H1 (cell line): ENCODE data around the gene ART5. TPM values are rescaled to one million over a fixed set of nuclear protein-coding genes. Genes with fewer than 3 reads are reported as not detected.
"Not testable (repeated sequence)": the region's sequence is repeated elsewhere in the genome, so short reads cannot be mapped to it uniquely, and the experiment has no call there.

ENCODE experiments used
- CTCF ChIA-PET: fragments of 300-600 bp; sonication (Branson Sonifier 250); formaldehyde crosslinking; loops from one replicate; lab custom pipeline; 2021; ENCODE audit not compliant: partially characterized antibody; lab: Charles Lee
- POLR2A ChIA-PET: fragments of 300-600 bp; sonication (Branson Sonifier 250); formaldehyde crosslinking; loops from one replicate; lab custom pipeline; 2021; ENCODE audit warnings: inconsistent platforms; ENCODE audit not compliant: partially characterized antibody; lab: Charles Lee
- DNase-seq, 2 experiments: peaks; one replicate each; pipeline versions ENCODE4 v3.0.0 to v3.0.0-alpha.2; 2010 to 2022; ENCODE audit warnings: low spot score in 2 of 2, low read depth in 1 of 2, mixed read lengths in 1 of 2
- FAIRE-seq: peaks from 2 replicates; lab custom pipeline; 2011; peaks lifted over from hg19 to GRCh38; lab: Jason Lieb, UNC
- H2AFZ ChIP-seq: 2 replicates; pipeline ENCODE4 v1.8.1; 2012; ENCODE audit warnings: low read length, inconsistent platforms
- H2AK5ac ChIP-seq: 2 replicates; pipeline ENCODE4 v1.6.1; 2013; ENCODE audit warnings: low read depth, low read length
- H2BK120ac ChIP-seq: replicated peaks from 2 replicates; pipeline ENCODE3; 2013; ENCODE audit warnings: low read depth, low read length, inconsistent platforms
- H2BK12ac ChIP-seq: 2 replicates; pipeline ENCODE4 v1.6.1; 2013; ENCODE audit warnings: low read depth, low read length
- H2BK15ac ChIP-seq: 2 replicates; pipeline ENCODE4 v1.6.1; 2013; ENCODE audit warnings: low read length
- H2BK20ac ChIP-seq: 2 replicates; pipeline ENCODE4 v1.6.1; 2013; ENCODE audit warnings: low read length
- H2BK5ac ChIP-seq: 2 replicates; pipeline ENCODE4 v1.6.1; 2013; ENCODE audit warnings: low read depth, low read length
- H3K14ac ChIP-seq: 2 replicates; pipeline ENCODE4 v1.6.1; 2013; ENCODE audit warnings: inconsistent platforms; ENCODE audit not compliant: insufficient read length
- H3K18ac ChIP-seq: 2 replicates; pipeline ENCODE4 v1.6.1; 2013; ENCODE audit warnings: low read length; ENCODE audit errors: extremely low read depth
- H3K23ac ChIP-seq: 2 replicates; pipeline ENCODE4 v1.6.1; 2013; ENCODE audit warnings: inconsistent platforms; ENCODE audit not compliant: insufficient read length
- H3K23me2 ChIP-seq: 2 replicates; pipeline ENCODE4 v1.6.1; 2013; ENCODE audit warnings: low read depth, low read length
- H3K27ac ChIP-seq: 2 replicates; pipeline ENCODE4 v1.6.1; 2011; ENCODE audit warnings: low read depth, low read length, inconsistent platforms
- H3K27me3 ChIP-seq, 4 experiments: replicated peaks in 1 of 4; 1 replicate in 1 of 4; 2 replicates in 3 of 4; pipeline versions ENCODE4 v1.6.1 to v1.8.1; 2011 to 2013; ENCODE audit warnings: low read length in 3 of 4, mild to moderate bottlenecking in 3 of 4, inconsistent platforms in 2 of 4, mixed read lengths in 2 of 4, moderate library complexity in 1 of 4; ENCODE audit not compliant: control insufficient read depth in 3 of 4, insufficient read depth in 3 of 4; ENCODE audit errors: extremely low read depth in 1 of 4
- H3K36me3 ChIP-seq, 4 experiments: 2 replicates each; pipeline versions ENCODE4 v1.6.1 to v1.8.1; 2011 to 2013; ENCODE audit warnings: mild to moderate bottlenecking in 4 of 4, low read length in 3 of 4, moderate library complexity in 2 of 4, control low read depth in 1 of 4, inconsistent platforms in 1 of 4; ENCODE audit not compliant: insufficient read depth in 4 of 4, control insufficient read depth in 2 of 4
- H3K4ac ChIP-seq: replicated peaks from 2 replicates; pipeline ENCODE3; 2013; ENCODE audit warnings: low read length, low read depth, mixed read lengths, inconsistent platforms; ENCODE audit not compliant: insufficient read length
- H3K4me1 ChIP-seq, 4 experiments: replicated peaks in 1 of 4; 1 replicate in 1 of 4; 2 replicates in 3 of 4; pipeline versions ENCODE4 v1.6.1 to v1.8.1; 2011 to 2013; ENCODE audit warnings: low read length in 3 of 4, inconsistent platforms in 2 of 4, mixed read lengths in 1 of 4; ENCODE audit not compliant: insufficient read depth in 4 of 4, control insufficient read depth in 3 of 4
- H3K4me2 ChIP-seq, 2 experiments: 2 replicates each; pipeline versions ENCODE4 v1.6.1 to v1.8.1; 2011 to 2013; ENCODE audit warnings: low read depth in 2 of 2, low read length in 2 of 2, control low read depth in 1 of 2, inconsistent platforms in 1 of 2, mild to moderate bottlenecking in 1 of 2; ENCODE audit not compliant: insufficient read depth in 1 of 2
- H3K4me3 ChIP-seq, 4 experiments: fragments of 200-600, 300-600 bp in 1 of 4; sonication (generic), shearing (Covaris generic), sonication (Bioruptor Twin) in 1 of 4; 2 replicates each; pipeline versions ENCODE4 v1.5.1 to v1.8.1; 2011 to 2016; ENCODE audit warnings: low read length in 4 of 4, low read depth in 3 of 4, control low read depth in 2 of 4, inconsistent platforms in 2 of 4, mild to moderate bottlenecking in 2 of 4, mixed read lengths in 1 of 4, moderate library complexity in 1 of 4; ENCODE audit not compliant: insufficient read depth in 2 of 4; ENCODE audit errors: extremely low read depth in 1 of 4
- H3K56ac ChIP-seq: replicated peaks from 2 replicates; pipeline ENCODE3; 2013; ENCODE audit warnings: low read depth, mild to moderate bottlenecking, mixed read lengths, low read length, inconsistent platforms; ENCODE audit not compliant: insufficient read length
- H3K79me1 ChIP-seq: 2 replicates; pipeline ENCODE4 v1.6.1; 2013; ENCODE audit warnings: low read depth, low read length, control low read depth
- H3K79me2 ChIP-seq, 2 experiments: 2 replicates each; pipeline versions ENCODE4 v1.6.1 to v1.8.1; 2012 to 2013; ENCODE audit warnings: low read length in 2 of 2, mild to moderate bottlenecking in 2 of 2, inconsistent platforms in 1 of 2; ENCODE audit not compliant: insufficient read depth in 2 of 2, control insufficient read depth in 1 of 2
- H3K9ac ChIP-seq, 4 experiments: replicated peaks in 1 of 4; 1 replicate in 1 of 4; 2 replicates in 3 of 4; pipeline versions ENCODE4 v1.6.1 to v1.8.1; 2011 to 2013; ENCODE audit warnings: low read depth in 3 of 4, low read length in 3 of 4, control low read depth in 2 of 4, mild to moderate bottlenecking in 2 of 4, moderate library complexity in 2 of 4, inconsistent platforms in 1 of 4; ENCODE audit errors: extremely low read depth in 1 of 4
- H3K9me3 ChIP-seq, 2 experiments: 2 replicates each; pipeline versions ENCODE4 v1.6.1 to v1.8.1; 2012 to 2013; ENCODE audit warnings: mild to moderate bottlenecking in 2 of 2, moderate library complexity in 2 of 2, control low read depth in 1 of 2, inconsistent platforms in 1 of 2, low read depth in 1 of 2, low read length in 1 of 2, mixed read lengths in 1 of 2; ENCODE audit not compliant: insufficient read depth in 2 of 2
- H4K20me1 ChIP-seq, 2 experiments: replicated peaks in 1 of 2; 2 replicates each; pipeline versions ENCODE3 to v1.8.1; 2011 to 2013; ENCODE audit warnings: inconsistent platforms in 2 of 2, low read length in 2 of 2, mild to moderate bottlenecking in 1 of 2; ENCODE audit not compliant: insufficient read depth in 2 of 2, control insufficient read depth in 1 of 2
- H4K5ac ChIP-seq: 2 replicates; pipeline ENCODE4 v1.6.1; 2013; ENCODE audit warnings: low read length, low read depth, mixed read lengths, inconsistent platforms; ENCODE audit not compliant: insufficient read length
- H4K8ac ChIP-seq: 2 replicates; pipeline ENCODE4 v1.8.0; 2013; ENCODE audit warnings: mild to moderate bottlenecking, moderate library complexity, low read length, inconsistent platforms; ENCODE audit not compliant: insufficient read depth; ENCODE audit errors: extremely low read depth
- H4K91ac ChIP-seq: replicated peaks from 2 replicates; pipeline ENCODE3; 2013; ENCODE audit warnings: low read length, mixed read lengths, inconsistent platforms; ENCODE audit not compliant: insufficient read length
- WGBS, 2 experiments: shearing (Covaris generic) in 1 of 2; methylation state at CpG; one replicate each; pipeline versions ENCODE4 v1.1.6 to v1.1.7; 2013 to 2015; ENCODE audit warnings: low lambda C conversion rate in 2 of 2, mixed read lengths in 2 of 2, inconsistent platforms in 1 of 2, low coverage in 1 of 2, missing lambda C conversion rate in 1 of 2; ENCODE audit not compliant: insufficient replicate concordance in 2 of 2, insufficient coverage in 1 of 2, insufficient read length in 1 of 2; ENCODE audit errors: extremely low coverage in 1 of 2, missing lambda C conversion rate in 1 of 2; 5-methylcytosine and 5-hydroxymethylcytosine counted together
- polyA plus RNA-seq, 7 experiments: library from polyadenylated mRNA; depleted of rRNA in 3 of 7; stranded (reverse) in 5 of 7; unstranded in 2 of 7; fragments of >200 nt in 5 of 7; fragments of 200-250 nt in 2 of 7; gene quantifications; 1 replicate in 5 of 7; 2 replicates in 1 of 7; 4 replicates in 1 of 7; pipeline versions ENCODE4 v1.2.1 to v1.2.3, GENCODE V29; 2011 to 2013; ENCODE audit warnings: missing spikeins in 2 of 7, mixed read lengths in 2 of 7
- total RNA-seq: library from RNA; stranded (reverse); fragmentation: NEBNext Ultra II Directional; extraction: Animal tissue kit (Norgen Biotek cat#: 25700); gene quantifications from 2 replicates; pipeline ENCODE4 v1.2.1, GENCODE V29; 2021

ART5 gene
- total and polyA plus RNA-seq, 2 of the 8 experiments (the other 6 are each of a cell fraction or from before 2014, with no cell fraction given) = 6.0 to 7.5 TPM

- H3K14ac ChIP-seq, H3K79me1 ChIP-seq, H3K4me1 ChIP-seq, H4K91ac ChIP-seq, H3K18ac ChIP-seq, H3K56ac ChIP-seq, H2BK15ac ChIP-seq, H3K36me3 ChIP-seq, H3K27ac ChIP-seq, POLR2A ChIA-PET, H4K8ac ChIP-seq, CTCF ChIA-PET, H4K20me1 ChIP-seq, H3K79me2 ChIP-seq, H4K5ac ChIP-seq, DNase-seq, FAIRE-seq, H2BK5ac ChIP-seq, H3K4me2 ChIP-seq, H3K9ac ChIP-seq, H2BK120ac ChIP-seq, H3K4me3 ChIP-seq, H3K23me2 ChIP-seq, H2AFZ ChIP-seq, H2BK12ac ChIP-seq, H3K4ac ChIP-seq, H2BK20ac ChIP-seq, H3K23ac ChIP-seq, H2AK5ac ChIP-seq, H3K27me3 ChIP-seq, H3K9me3 ChIP-seq: not testable (repeated sequence)
- 86% methylated on average over 10 of the region's 10 CpGs; no CpG with 5 or more reads in 1 of the 2 experiments for WGBS, 2 experiments
These were observed 41.6 kb downstream of the ART5 start for GRCh38 chr11:3600201-3600600.

- H3K4ac ChIP-seq, H3K79me1 ChIP-seq, H4K8ac ChIP-seq, H2BK5ac ChIP-seq, H3K4me2 ChIP-seq, POLR2A ChIA-PET, H2AK5ac ChIP-seq, H3K27me3 ChIP-seq, H3K9me3 ChIP-seq, H3K79me2 ChIP-seq, H3K23me2 ChIP-seq, H3K36me3 ChIP-seq, H2BK120ac ChIP-seq, H2AFZ ChIP-seq, H3K9ac ChIP-seq, H2BK15ac ChIP-seq, H2BK20ac ChIP-seq, H2BK12ac ChIP-seq, H3K14ac ChIP-seq, DNase-seq, H3K4me1 ChIP-seq, CTCF ChIA-PET, H4K91ac ChIP-seq, H3K23ac ChIP-seq, H3K18ac ChIP-seq, FAIRE-seq, H3K27ac ChIP-seq, H3K56ac ChIP-seq, H3K4me3 ChIP-seq, H4K5ac ChIP-seq, H4K20me1 ChIP-seq: not testable (repeated sequence)
- WGBS, 2 experiments = 91% methylated on average over 15 of the region's 15 CpGs; no CpG with 5 or more reads in 1 of the 2 experiments
These were observed 44.0 kb downstream of the ART5 start for GRCh38 chr11:3597743-3598142.
